Endothelial cell of umbilical vein (primary cell): Measurements from ENCODE around the gene C2CD3. TPM values are rescaled to one million over a fixed set of nuclear protein-coding genes. Genes with fewer than 3 reads are reported as not detected.

Experiments used
- BruUV-seq: library from RNA; stranded (reverse); fragments of 400-500 nt; replicated peaks from 2 replicates; lab custom pipeline; 2021; lab: Mats Ljungman, UMichigan
- CTCF ChIA-PET: fragments of 300-600, 350-600 bp; sonication (Branson Sonifier 250); formaldehyde crosslinking; loops from one replicate; lab custom pipeline; 2021; ENCODE audit warnings: antibody characterized with exemption, inconsistent platforms; lab: Charles Lee
- POLR2A ChIA-PET: fragments of 300-600, 350-600 bp; sonication (Branson Sonifier 250); formaldehyde crosslinking; loops from one replicate; lab custom pipeline; 2021; ENCODE audit warnings: antibody characterized with exemption, inconsistent platforms; lab: Charles Lee
- DNase-seq: peaks from one replicate; pipeline ENCODE4 v3.0.0-alpha.2; 2011; ENCODE audit warnings: low read depth, low spot score
- FAIRE-seq: peaks from 2 replicates; lab custom pipeline; 2011; peaks lifted over from hg19 to GRCh38; lab: Jason Lieb, UNC
- H2AFZ ChIP-seq: 2 replicates; pipeline ENCODE4 v1.6.0; 2012; ENCODE audit warnings: low read depth, low read length, control low read depth, inconsistent platforms
- H3K27ac ChIP-seq: 2 replicates; pipeline ENCODE4 v1.5.1; 2011; ENCODE audit warnings: low read depth, mild to moderate bottlenecking, control low read depth, low read length, moderate library complexity; ENCODE audit not compliant: insufficient read depth
- H3K27me3 ChIP-seq, 2 experiments: 2 replicates each; pipeline versions ENCODE4 v1.6.0 to v1.6.1; 2011; ENCODE audit warnings: low read length in 2 of 2, mixed read lengths in 1 of 2; ENCODE audit not compliant: control insufficient read depth in 2 of 2, insufficient read depth in 2 of 2
- H3K36me3 ChIP-seq, 2 experiments: 2 replicates in 1 of 2; 3 replicates in 1 of 2; pipeline ENCODE4 v1.5.1; 2011; ENCODE audit warnings: low read length in 2 of 2, mild to moderate bottlenecking in 1 of 2, moderate library complexity in 1 of 2; ENCODE audit not compliant: control insufficient read depth in 2 of 2, insufficient read depth in 2 of 2; ENCODE audit errors: extremely low read depth in 1 of 2
- H3K4me1 ChIP-seq: 3 replicates; pipeline ENCODE4 v1.5.1; 2011; ENCODE audit warnings: mild to moderate bottlenecking, low read length; ENCODE audit not compliant: control insufficient read depth, insufficient read depth; ENCODE audit errors: extremely low read depth
- H3K4me2 ChIP-seq: 2 replicates; pipeline ENCODE4 v1.6.1; 2011; ENCODE audit warnings: low read length, control low read depth, mixed read lengths; ENCODE audit not compliant: insufficient read depth
- H3K4me3 ChIP-seq, 3 experiments: fragments of 200-600 bp in 1 of 3; sonication (generic), shearing (Covaris generic) in 1 of 3; replicated peaks in 1 of 3; 2 replicates each; pipeline ENCODE4 v1.5.1; 2011 to 2016; ENCODE audit warnings: control low read depth in 3 of 3, low read length in 3 of 3, mild to moderate bottlenecking in 2 of 3, inconsistent platforms in 1 of 3, low read depth in 1 of 3, moderate library complexity in 1 of 3; ENCODE audit not compliant: insufficient read depth in 1 of 3
- H3K79me2 ChIP-seq: 2 replicates; pipeline ENCODE4 v1.6.0; 2012; ENCODE audit warnings: low read length, inconsistent platforms; ENCODE audit not compliant: control insufficient read depth, insufficient read depth
- H3K9ac ChIP-seq: replicated peaks from 2 replicates; pipeline ENCODE3; 2011; ENCODE audit warnings: low read length, control low read depth; ENCODE audit not compliant: insufficient read depth; ENCODE audit errors: extremely low read depth
- H3K9me1 ChIP-seq: replicated peaks from 3 replicates; pipeline ENCODE4 v1.6.0; 2011; ENCODE audit warnings: mild to moderate bottlenecking, low read length; ENCODE audit not compliant: control insufficient read depth, insufficient read depth; ENCODE audit errors: extremely low read depth
- H3K9me3 ChIP-seq: replicated peaks from 2 replicates; pipeline ENCODE4 v1.5.1; 2012; ENCODE audit warnings: low read length, inconsistent platforms; ENCODE audit not compliant: control insufficient read depth, insufficient read depth
- H4K20me1 ChIP-seq: replicated peaks from 2 replicates; pipeline ENCODE3; 2011; ENCODE audit warnings: mild to moderate bottlenecking, low read length; ENCODE audit not compliant: control insufficient read depth, insufficient read depth; ENCODE audit errors: extremely low read depth
- CTCF ChIP-seq, 2 donors: IDR thresholded peaks; 1 replicate in 1 of 2; 2 replicates in 1 of 2; pipeline ENCODE4 v1.5.1; 2011; ENCODE audit warnings: low read length in 2 of 2, mild to moderate bottlenecking in 2 of 2, moderate library complexity in 2 of 2, control low read depth in 1 of 2, inconsistent platforms in 1 of 2, low read depth in 1 of 2; ENCODE audit not compliant: insufficient read depth in 1 of 2; ENCODE audit errors: extremely low read depth in 1 of 2
- EZH2 ChIP-seq: IDR thresholded peaks from 2 replicates; pipeline ENCODE4 v1.6.1; 2012; ENCODE audit warnings: borderline replicate concordance, low read depth, mild to moderate bottlenecking, moderate library complexity, low read length, inconsistent platforms; ENCODE audit not compliant: severe bottlenecking
- FOS ChIP-seq: IDR thresholded peaks from 2 replicates; pipeline ENCODE4 v1.6.1; 2011; ENCODE audit warnings: mild to moderate bottlenecking, low read length, moderate library complexity, borderline replicate concordance; ENCODE audit not compliant: insufficient read depth
- GATA2 ChIP-seq: IDR thresholded peaks from 2 replicates; pipeline ENCODE4 v1.7.0; 2011; ENCODE audit warnings: low read depth, mild to moderate bottlenecking, moderate library complexity, mixed read lengths, low read length; ENCODE audit not compliant: insufficient read length, insufficient read depth
- JUN ChIP-seq: IDR thresholded peaks from 2 replicates; pipeline ENCODE4 v1.6.1; 2011; ENCODE audit warnings: borderline replicate concordance, low read depth; ENCODE audit not compliant: insufficient read length, insufficient read depth
- MAX ChIP-seq: IDR thresholded peaks from 2 replicates; pipeline ENCODE4 v1.6.1; 2011; ENCODE audit not compliant: insufficient read depth, insufficient read length
- MYC ChIP-seq: IDR thresholded peaks from one replicate; pipeline ENCODE4 v1.6.1; 2011; ENCODE audit warnings: mild to moderate bottlenecking, low read depth, low read length
- POLR2A ChIP-seq: IDR thresholded peaks from 2 replicates; pipeline ENCODE4 v1.6.1; 2012; ENCODE audit warnings: low read depth, mild to moderate bottlenecking, control low read depth, low read length
- POLR2AphosphoS5 ChIP-seq: IDR thresholded peaks from 2 replicates; pipeline ENCODE4 v1.6.1; 2012; ENCODE audit warnings: low read depth, mild to moderate bottlenecking, control low read depth, low read length, moderate library complexity; ENCODE audit not compliant: insufficient read depth
- dilution Hi-C: fragments of 300-500 bp; cut with MboI; formaldehyde crosslinking; loops from one replicate; pipeline ENCODE4 v1.15.0; 2019; ENCODE audit warnings: low sequenced_read_pairs; ENCODE audit not compliant: extremely low pct_ligation_motif_present
- intact Hi-C: fragments of 100-400 bp; cut with micrococcal nuclease; formaldehyde crosslinking; loops from one replicate; pipeline ENCODE4 v1.10.0; 2022
- polyA plus RNA-seq, 4 experiments: library from polyadenylated mRNA; depleted of rRNA in 3 of 4; stranded (reverse) in 3 of 4; unstranded in 1 of 4; fragments of >200 nt; gene quantifications; 2 replicates each; pipeline versions ENCODE4 v1.2.1 to v1.2.3, GENCODE V29; 2011 to 2012; ENCODE audit warnings: missing spikeins in 1 of 4
- total RNA-seq: library from RNA; stranded (reverse); gene quantifications from 2 replicates; pipeline ENCODE4 v1.2.3, GENCODE V29; 2021

Gene C2CD3
- total and polyA plus RNA-seq, 2 donors (not counting 3 experiments of a cell fraction or from before 2014, with no cell fraction given) = 12.9 to 36.6 TPM

DNA sequence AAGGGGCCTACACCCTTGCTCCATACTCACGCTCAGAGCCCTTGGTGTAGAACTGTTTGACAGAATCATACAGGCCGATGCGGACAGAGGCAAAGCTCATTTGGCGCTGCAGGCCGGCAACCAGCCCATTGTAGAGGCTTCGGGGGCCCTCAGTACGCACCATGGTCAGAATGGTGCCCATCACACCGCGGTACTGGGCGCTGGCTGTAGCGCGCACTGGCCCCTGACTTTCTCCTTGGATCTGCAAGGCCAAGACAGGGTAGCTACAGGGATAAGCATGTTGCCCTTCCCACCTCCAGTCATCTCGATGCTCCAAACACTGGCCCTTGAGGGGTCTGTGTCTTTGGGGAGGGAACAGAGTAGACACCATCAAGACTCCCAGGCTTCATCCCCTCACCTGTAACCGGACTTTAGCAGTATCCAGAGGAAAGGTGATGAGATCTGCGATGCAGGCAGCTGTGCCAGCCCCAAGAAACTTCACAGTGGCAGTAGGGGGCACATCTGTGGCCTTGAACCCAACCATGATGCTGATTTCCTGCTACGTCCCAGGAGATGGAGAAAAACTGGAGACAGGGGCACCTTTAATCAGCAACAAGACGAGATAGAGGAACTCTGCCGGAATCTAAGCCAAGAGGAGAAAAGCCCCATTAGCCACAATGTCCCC lies 192.8 kb downstream of the C2CD3 start:
- no peaks in the 10 kb centered on the region for H3K79me2 ChIP-seq
- no peak overlapping the region for H3K9ac ChIP-seq
- no peaks in the 10 kb centered on the region for H4K20me1 ChIP-seq
- no peak overlapping the region for H2AFZ ChIP-seq
- no peaks in the 10 kb centered on the region for H3K4me1 ChIP-seq
- H3K27ac ChIP-seq = no peak overlapping the region
- TF ChIP-seq MAX = no peak
- no peak for TF ChIP-seq EZH2
- TF ChIP-seq POLR2A = no peak
- no peak for TF ChIP-seq MYC
- no peak for TF ChIP-seq JUN
- TF ChIP-seq CTCF (IDR thresholded peaks at IDR 0.05; ENCODE audit: extremely low read depth in 1 of 2, insufficient read depth in 1 of 2, low read depth in 1 of 2, low read length in 2 of 2) = no peak
- no peak for TF ChIP-seq GATA2
- TF ChIP-seq POLR2AphosphoS5 = no peak
- TF ChIP-seq FOS = no peak
- no peak overlapping the region for H3K4me2 ChIP-seq
- dilution Hi-C loops (no loop called here), intact Hi-C loops (no loop called here)
- H3K4me3 ChIP-seq = no peak overlapping the region
- no peaks in the 10 kb centered on the region for H3K9me3 ChIP-seq
- FAIRE-seq = no peak
- H3K36me3 ChIP-seq = peaks cover 0 to 10% of the 10 kb centered on the region in 2 experiments
- no peak for DNase-seq
- no peaks in the 10 kb centered on the region for H3K9me1 ChIP-seq
- no peaks in the 10 kb centered on the region for H3K27me3 ChIP-seq
- BruUV-seq = no TSS peak
- ChIA-PET POLR2A (no interaction called here), CTCF (interaction anchor here (3.7 kb wide), 1 partner anchor 14 kb away, joined by 14 read pairs; no protein-coding TSS in a partner anchor)
